GM12892 (cell line): ENCODE results near the gene PRSS37.
"Not testable (repeated sequence)": the region's sequence is repeated elsewhere in the genome, so short reads cannot be mapped to it uniquely, and the experiment has no call there.

ENCODE experiments used
- POLR2A ChIP-seq: IDR thresholded peaks from 2 replicates; pipeline ENCODE4 v1.6.1; 2011; ENCODE audit warnings: low read depth, low read length, control low read depth
- POLR2AphosphoS5 ChIP-seq: IDR thresholded peaks from 2 replicates; pipeline ENCODE4 v1.6.1; 2011; ENCODE audit warnings: low read depth, low read length, control low read depth
- TAF1 ChIP-seq: IDR thresholded peaks from 2 replicates; pipeline ENCODE4 v1.6.1; 2011; ENCODE audit warnings: low read depth, mild to moderate bottlenecking, control low read depth, low read length, borderline replicate concordance

- TF ChIP-seq POLR2A, POLR2AphosphoS5, TAF1: not testable (repeated sequence)
Measured at GRCh38 chr7:141822432-141822831, 18.9 kb downstream of the PRSS37 start.
